GM23338 (cell line): ENCODE measurements around the gene ZBTB44. TPM values are rescaled to one million over a fixed set of nuclear protein-coding genes. Genes with fewer than 3 reads are reported as not detected.

Experiments used
- ATAC-seq: fragments of 200-7000 bp; cut with Tn5 transposase; 3 replicates; pipeline ENCODE4 v1.9.1; 2020
- DNase-seq: peaks from one replicate; pipeline ENCODE4 v3.0.0-alpha.2; 2015; ENCODE audit warnings: low spot score
- H2AFZ ChIP-seq: fragments of 200-600 bp; sonication (generic); 2 replicates; pipeline ENCODE4 v1.8.0; 2016; ENCODE audit warnings: antibody characterized with exemption, mild to moderate bottlenecking, moderate library complexity
- H3F3A ChIP-seq: fragments of 200-600 bp; sonication (generic); replicated peaks from 2 replicates; pipeline ENCODE4 v1.8.0; 2017; ENCODE audit warnings: antibody characterized with exemption, mixed run types, low read depth
- H3K27ac ChIP-seq: fragments of 200-600 bp; sonication (generic); 2 replicates; pipeline ENCODE4 v1.6.1; 2016; ENCODE audit warnings: low read depth
- H3K27me3 ChIP-seq: fragments of 200-600 bp; sonication (generic); 2 replicates; pipeline ENCODE4 v1.8.0; 2016; ENCODE audit warnings: mild to moderate bottlenecking, mixed run types, moderate library complexity; ENCODE audit not compliant: insufficient read depth
- H3K36me3 ChIP-seq: fragments of 200-600 bp; sonication (generic); 2 replicates; pipeline ENCODE4 v1.8.0; 2016; ENCODE audit warnings: mild to moderate bottlenecking; ENCODE audit not compliant: insufficient read depth
- H3K4me1 ChIP-seq: fragments of 200-600 bp; sonication (generic); 2 replicates; pipeline ENCODE4 v1.8.0; 2016; ENCODE audit warnings: mild to moderate bottlenecking, moderate library complexity; ENCODE audit not compliant: insufficient read depth
- H3K4me2 ChIP-seq: fragments of 200-600 bp; sonication (generic); 2 replicates; pipeline ENCODE4 v1.7.1; 2017; ENCODE audit warnings: mixed run types
- H3K4me3 ChIP-seq: fragments of 200-600 bp; sonication (generic); 2 replicates; pipeline ENCODE4 v1.6.1; 2016; ENCODE audit warnings: mixed run types
- H3K79me2 ChIP-seq: fragments of 200-600 bp; sonication (generic); replicated peaks from 2 replicates; pipeline ENCODE4 v1.8.0; 2017; ENCODE audit warnings: mild to moderate bottlenecking; ENCODE audit not compliant: insufficient read depth
- H3K9me2 ChIP-seq: fragments of 200-600 bp; sonication (generic); 2 replicates; pipeline ENCODE4 v1.8.0; 2017; ENCODE audit not compliant: insufficient read depth
- H4K20me1 ChIP-seq: fragments of 200-600 bp; sonication (generic); replicated peaks from 2 replicates; pipeline ENCODE4 v1.8.0; 2017; ENCODE audit warnings: mild to moderate bottlenecking; ENCODE audit not compliant: insufficient read depth
- H3K27ac Mint-ChIP-seq: 2 replicates; pipeline ENCODE4 v1.8.0; 2020; ENCODE audit warnings: inconsistent platforms, mild to moderate bottlenecking, moderate library complexity, mixed read lengths
- H3K27me3 Mint-ChIP-seq: 3 replicates; pipeline ENCODE4 v1.8.0; 2022; ENCODE audit warnings: low read depth, mild to moderate bottlenecking, moderate library complexity, mixed read lengths, inconsistent platforms; ENCODE audit not compliant: insufficient read depth, poor library complexity
- H3K36me3 Mint-ChIP-seq: 3 replicates; pipeline ENCODE4 v1.8.0; 2021; ENCODE audit warnings: low read depth, mild to moderate bottlenecking, inconsistent platforms, moderate library complexity, mixed read lengths
- H3K4me1 Mint-ChIP-seq: 3 replicates; pipeline ENCODE4 v1.8.0; 2020; ENCODE audit warnings: mild to moderate bottlenecking, inconsistent platforms, mixed read lengths
- H3K4me3 Mint-ChIP-seq: 3 replicates; pipeline ENCODE4 v1.8.0; 2021; ENCODE audit warnings: moderate library complexity, mild to moderate bottlenecking, inconsistent platforms, mixed read lengths
- H3K9me3 Mint-ChIP-seq: 3 replicates; pipeline ENCODE4 v1.8.0; 2020; ENCODE audit warnings: moderate library complexity, mild to moderate bottlenecking, inconsistent platforms, mixed read lengths
- polyA plus RNA-seq: library from polyadenylated mRNA; unstranded; fragments of >200 nt; fragmentation: Nextera tagmentation; extraction: Ambion mirVana; gene quantifications from 2 replicates; pipeline ENCODE4 v1.2.1, GENCODE V29; 2016
- total RNA-seq: library from RNA; depleted of rRNA; stranded (reverse); fragments of >200 nt; shearing (Covaris generic); gene quantifications from 2 replicates; pipeline ENCODE4 v1.2.3, GENCODE V29; 2014
- TF ChIP-seq, protein P1 (sequence below): fragments of 250-450 bp; sonication (Bioruptor Pico); IDR thresholded peaks from 2 replicates; pipeline ENCODE4 v1.5.0; 2020; ENCODE audit warnings: mild to moderate bottlenecking, moderate library complexity
- TF ChIP-seq, protein P2 (sequence below), 2 experiments: fragments of 200-600 bp in 1 of 2; sonication (generic) in 1 of 2; conservative IDR thresholded peaks; 2 replicates each; pipeline versions ENCODE4 v1.5.1 to v1.6.1; 2016 to 2017; ENCODE audit warnings: antibody characterized with exemption in 2 of 2, low read depth in 2 of 2, mild to moderate bottlenecking in 2 of 2, moderate library complexity in 1 of 2
- TF ChIP-seq, protein P3 (sequence below): IDR thresholded peaks from 2 replicates; pipeline ENCODE4 v1.6.1; 2016; ENCODE audit warnings: antibody characterized with exemption

ZBTB44 gene
- total and polyA plus RNA-seq, 2 experiments from 2014 or later = 61.2 to 102 TPM

DNA sequence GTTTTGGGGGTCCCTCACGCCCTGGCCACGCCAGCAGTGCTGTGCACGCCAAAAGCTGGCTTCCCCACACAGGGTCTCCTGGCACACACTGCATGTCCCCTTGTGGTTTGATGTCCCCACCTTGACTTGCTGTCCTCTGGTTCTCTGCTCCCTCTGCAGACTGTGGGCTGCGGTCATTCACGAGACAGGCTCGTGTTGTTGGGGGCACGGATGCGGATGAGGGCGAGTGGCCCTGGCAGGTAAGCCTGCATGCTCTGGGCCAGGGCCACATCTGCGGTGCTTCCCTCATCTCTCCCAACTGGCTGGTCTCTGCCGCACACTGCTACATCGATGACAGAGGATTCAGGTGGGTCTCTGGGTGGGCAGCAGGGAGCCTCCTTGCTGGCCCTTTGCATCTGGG is 114.9 kb downstream of the ZBTB44 start (continued):
- TF ChIP-seq, protein P1, sequence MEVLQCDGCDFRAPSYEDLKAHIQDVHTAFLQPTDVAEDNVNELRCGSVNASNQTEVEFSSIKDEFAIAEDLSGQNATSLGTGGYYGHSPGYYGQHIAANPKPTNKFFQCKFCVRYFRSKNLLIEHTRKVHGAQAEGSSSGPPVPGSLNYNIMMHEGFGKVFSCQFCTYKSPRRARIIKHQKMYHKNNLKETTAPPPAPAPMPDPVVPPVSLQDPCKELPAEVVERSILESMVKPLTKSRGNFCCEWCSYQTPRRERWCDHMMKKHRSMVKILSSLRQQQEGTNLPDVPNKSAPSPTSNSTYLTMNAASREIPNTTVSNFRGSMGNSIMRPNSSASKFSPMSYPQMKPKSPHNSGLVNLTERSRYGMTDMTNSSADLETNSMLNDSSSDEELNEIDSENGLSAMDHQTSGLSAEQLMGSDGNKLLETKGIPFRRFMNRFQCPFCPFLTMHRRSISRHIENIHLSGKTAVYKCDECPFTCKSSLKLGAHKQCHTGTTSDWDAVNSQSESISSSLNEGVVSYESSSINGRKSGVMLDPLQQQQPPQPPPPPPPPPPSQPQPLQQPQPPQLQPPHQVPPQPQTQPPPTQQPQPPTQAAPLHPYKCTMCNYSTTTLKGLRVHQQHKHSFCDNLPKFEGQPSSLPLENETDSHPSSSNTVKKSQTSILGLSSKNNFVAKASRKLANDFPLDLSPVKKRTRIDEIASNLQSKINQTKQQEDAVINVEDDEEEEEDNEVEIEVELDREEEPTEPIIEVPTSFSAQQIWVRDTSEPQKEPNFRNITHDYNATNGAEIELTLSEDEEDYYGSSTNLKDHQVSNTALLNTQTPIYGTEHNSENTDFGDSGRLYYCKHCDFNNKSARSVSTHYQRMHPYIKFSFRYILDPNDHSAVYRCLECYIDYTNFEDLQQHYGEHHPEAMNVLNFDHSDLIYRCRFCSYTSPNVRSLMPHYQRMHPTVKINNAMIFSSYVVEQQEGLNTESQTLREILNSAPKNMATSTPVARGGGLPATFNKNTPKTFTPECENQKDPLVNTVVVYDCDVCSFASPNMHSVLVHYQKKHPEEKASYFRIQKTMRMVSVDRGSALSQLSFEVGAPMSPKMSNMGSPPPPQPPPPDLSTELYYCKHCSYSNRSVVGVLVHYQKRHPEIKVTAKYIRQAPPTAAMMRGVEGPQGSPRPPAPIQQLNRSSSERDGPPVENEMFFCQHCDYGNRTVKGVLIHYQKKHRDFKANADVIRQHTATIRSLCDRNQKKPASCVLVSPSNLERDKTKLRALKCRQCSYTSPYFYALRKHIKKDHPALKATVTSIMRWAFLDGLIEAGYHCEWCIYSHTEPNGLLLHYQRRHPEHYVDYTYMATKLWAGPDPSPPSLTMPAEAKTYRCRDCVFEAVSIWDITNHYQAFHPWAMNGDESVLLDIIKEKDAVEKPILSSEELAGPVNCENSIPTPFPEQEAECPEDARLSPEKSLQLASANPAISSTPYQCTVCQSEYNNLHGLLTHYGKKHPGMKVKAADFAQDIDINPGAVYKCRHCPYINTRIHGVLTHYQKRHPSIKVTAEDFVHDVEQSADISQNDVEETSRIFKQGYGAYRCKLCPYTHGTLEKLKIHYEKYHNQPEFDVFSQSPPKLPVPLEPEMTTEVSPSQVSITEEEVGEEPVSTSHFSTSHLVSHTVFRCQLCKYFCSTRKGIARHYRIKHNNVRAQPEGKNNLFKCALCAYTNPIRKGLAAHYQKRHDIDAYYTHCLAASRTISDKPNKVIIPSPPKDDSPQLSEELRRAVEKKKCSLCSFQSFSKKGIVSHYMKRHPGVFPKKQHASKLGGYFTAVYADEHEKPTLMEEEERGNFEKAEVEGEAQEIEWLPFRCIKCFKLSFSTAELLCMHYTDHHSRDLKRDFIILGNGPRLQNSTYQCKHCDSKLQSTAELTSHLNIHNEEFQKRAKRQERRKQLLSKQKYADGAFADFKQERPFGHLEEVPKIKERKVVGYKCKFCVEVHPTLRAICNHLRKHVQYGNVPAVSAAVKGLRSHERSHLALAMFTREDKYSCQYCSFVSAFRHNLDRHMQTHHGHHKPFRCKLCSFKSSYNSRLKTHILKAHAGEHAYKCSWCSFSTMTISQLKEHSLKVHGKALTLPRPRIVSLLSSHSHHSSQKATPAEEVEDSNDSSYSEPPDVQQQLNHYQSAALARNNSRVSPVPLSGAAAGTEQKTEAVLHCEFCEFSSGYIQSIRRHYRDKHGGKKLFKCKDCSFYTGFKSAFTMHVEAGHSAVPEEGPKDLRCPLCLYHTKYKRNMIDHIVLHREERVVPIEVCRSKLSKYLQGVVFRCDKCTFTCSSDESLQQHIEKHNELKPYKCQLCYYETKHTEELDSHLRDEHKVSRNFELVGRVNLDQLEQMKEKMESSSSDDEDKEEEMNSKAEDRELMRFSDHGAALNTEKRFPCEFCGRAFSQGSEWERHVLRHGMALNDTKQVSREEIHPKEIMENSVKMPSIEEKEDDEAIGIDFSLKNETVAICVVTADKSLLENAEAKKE (CRISPR knock-in tag) = no peak

DNA sequence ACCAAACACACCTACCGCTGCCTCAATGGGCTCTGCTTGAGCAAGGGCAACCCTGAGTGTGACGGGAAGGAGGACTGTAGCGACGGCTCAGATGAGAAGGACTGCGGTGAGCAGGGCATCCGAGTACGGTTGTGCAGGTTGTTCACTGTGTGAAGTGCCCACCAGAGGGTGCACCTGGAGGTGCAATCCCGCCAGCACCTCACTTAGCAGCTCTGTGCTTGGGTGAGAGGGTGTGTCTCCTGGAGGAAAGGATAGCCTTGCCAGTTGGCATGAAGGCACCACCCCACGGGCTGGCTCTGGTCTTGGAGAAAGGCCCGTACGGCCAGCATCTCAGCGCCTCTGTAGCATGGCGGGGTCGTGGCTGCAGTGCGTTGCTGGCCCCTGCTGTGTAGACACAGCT is 115.8 kb downstream of the ZBTB44 start:
- Histone ChIP-seq H2AFZ (no peak overlapping the region), H3K27ac (no peak overlapping the region), H3K9me2 (no peaks in the 10 kb centered on the region), H3K4me1 (no peaks in the 10 kb centered on the region), H4K20me1 (no peaks in the 10 kb centered on the region), H3K36me3 (no peaks in the 10 kb centered on the region), H3K79me2 (no peaks in the 10 kb centered on the region), H3K4me3 (no peak overlapping the region), H3K4me2 (no peak overlapping the region), H3K27me3 (no peaks in the 10 kb centered on the region), H3F3A (no peaks in the 10 kb centered on the region)
- H3K27ac Mint-ChIP-seq = no peak overlapping the region
- peaks cover 27% of the 10 kb centered on the region for H3K36me3 Mint-ChIP-seq
- peaks cover 4% of the 10 kb centered on the region; the same call in 1 of the 3 replicates for H3K9me3 Mint-ChIP-seq
- H3K4me3 Mint-ChIP-seq = no peak overlapping the region
- peaks cover 4% of the 10 kb centered on the region for H3K27me3 Mint-ChIP-seq
- H3K4me1 Mint-ChIP-seq = no peaks in the 10 kb centered on the region; the same call in 2 of the 3 replicates
- DNase-seq = no peak
- peak; percentile 63 for ATAC-seq
- TF ChIP-seq, protein P2, sequence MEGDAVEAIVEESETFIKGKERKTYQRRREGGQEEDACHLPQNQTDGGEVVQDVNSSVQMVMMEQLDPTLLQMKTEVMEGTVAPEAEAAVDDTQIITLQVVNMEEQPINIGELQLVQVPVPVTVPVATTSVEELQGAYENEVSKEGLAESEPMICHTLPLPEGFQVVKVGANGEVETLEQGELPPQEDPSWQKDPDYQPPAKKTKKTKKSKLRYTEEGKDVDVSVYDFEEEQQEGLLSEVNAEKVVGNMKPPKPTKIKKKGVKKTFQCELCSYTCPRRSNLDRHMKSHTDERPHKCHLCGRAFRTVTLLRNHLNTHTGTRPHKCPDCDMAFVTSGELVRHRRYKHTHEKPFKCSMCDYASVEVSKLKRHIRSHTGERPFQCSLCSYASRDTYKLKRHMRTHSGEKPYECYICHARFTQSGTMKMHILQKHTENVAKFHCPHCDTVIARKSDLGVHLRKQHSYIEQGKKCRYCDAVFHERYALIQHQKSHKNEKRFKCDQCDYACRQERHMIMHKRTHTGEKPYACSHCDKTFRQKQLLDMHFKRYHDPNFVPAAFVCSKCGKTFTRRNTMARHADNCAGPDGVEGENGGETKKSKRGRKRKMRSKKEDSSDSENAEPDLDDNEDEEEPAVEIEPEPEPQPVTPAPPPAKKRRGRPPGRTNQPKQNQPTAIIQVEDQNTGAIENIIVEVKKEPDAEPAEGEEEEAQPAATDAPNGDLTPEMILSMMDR (conservative IDR thresholded peaks at IDR 0.05; ENCODE audit: low read depth in 2 of 2) = peak; percentile 19 to 38; a peak in 2 of 4 replicates
- TF ChIP-seq, protein P3, sequence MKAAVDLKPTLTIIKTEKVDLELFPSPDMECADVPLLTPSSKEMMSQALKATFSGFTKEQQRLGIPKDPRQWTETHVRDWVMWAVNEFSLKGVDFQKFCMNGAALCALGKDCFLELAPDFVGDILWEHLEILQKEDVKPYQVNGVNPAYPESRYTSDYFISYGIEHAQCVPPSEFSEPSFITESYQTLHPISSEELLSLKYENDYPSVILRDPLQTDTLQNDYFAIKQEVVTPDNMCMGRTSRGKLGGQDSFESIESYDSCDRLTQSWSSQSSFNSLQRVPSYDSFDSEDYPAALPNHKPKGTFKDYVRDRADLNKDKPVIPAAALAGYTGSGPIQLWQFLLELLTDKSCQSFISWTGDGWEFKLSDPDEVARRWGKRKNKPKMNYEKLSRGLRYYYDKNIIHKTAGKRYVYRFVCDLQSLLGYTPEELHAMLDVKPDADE = no peak
